GM04503 (cell line): Measurements from ENCODE around the gene MTERF1.

Source experiments
- DNase-seq: peaks from one replicate; pipeline ENCODE4 v3.0.0-alpha.2; 2012; ENCODE audit warnings: low read depth

Gene MTERF1

GRCh38 chr7:91832493-91833045 lies 47.9 kb downstream of the MTERF1 start:
- no peak for DNase-seq

- DNase-seq = no peak
Observed at GRCh38 chr7:91827169-91827568, 53.3 kb downstream of the MTERF1 start.

- no peak for DNase-seq
Observed at GRCh38 chr7:91826377-91826776, 54.1 kb downstream of the MTERF1 start.

GRCh38 chr7:91824201-91824600 lies 56.3 kb downstream of the MTERF1 start:
- DNase-seq = no peak
